Hematopoietic multipotent progenitor cell treated with erythropoietin and hydrocortisone succinate and interleukin-3 and kit ligand, for 17 days (in vitro differentiated cells): ENCODE results near the gene LRRC18.
A peak's percentile ranks its signal among the peaks of the same experiment; 100 is the strongest.

Experiments used
- DNase-seq: peaks from one replicate; pipeline ENCODE4 v3.0.0-alpha.2; 2015; ENCODE audit warnings: low spot score

LRRC18 gene

GRCh38 chr10:48939790-48940325 lies at the start of gene LRRC18:
TSS of gene LRRC18 (minus strand) at chr10:48939840. CDS start at chr10:48914155, 25,685 bp downstream.
- no peak for DNase-seq

DNA sequence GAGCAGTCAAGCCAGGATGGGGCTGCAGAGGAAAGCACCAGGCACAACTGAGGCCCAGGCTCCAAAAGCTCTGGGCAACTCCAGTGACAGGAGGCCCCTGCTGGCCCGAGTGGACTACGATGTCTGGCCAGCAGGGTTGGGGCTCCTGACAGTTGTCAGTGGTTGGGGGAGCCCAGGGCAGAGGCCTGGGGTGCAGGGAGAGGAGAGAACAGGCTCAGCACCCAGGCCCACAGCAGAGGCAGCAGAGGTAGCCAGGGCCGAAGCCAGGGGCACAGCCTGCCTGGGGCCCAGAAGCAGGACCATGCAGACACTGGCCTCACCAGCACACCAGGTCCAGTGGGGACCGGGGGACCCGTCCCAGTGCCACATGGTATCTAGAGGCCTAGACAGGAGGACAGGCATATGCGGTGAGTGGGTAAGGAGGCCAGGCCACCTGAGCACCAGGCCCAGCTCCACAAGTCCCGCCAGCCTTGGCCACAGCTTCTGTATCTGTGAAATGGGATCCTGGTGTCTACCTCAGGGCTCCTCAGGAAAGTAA lies 46.0 kb upstream of the LRRC18 start:
- DNase-seq, result no peak

- DNase-seq, result no peak
Measured at GRCh38 chr10:48983648-48984351, 44.2 kb upstream of the LRRC18 start.

GRCh38 chr10:48982584-48982983 lies 42.9 kb upstream of the LRRC18 start:
- DNase-seq, result no peak

DNA sequence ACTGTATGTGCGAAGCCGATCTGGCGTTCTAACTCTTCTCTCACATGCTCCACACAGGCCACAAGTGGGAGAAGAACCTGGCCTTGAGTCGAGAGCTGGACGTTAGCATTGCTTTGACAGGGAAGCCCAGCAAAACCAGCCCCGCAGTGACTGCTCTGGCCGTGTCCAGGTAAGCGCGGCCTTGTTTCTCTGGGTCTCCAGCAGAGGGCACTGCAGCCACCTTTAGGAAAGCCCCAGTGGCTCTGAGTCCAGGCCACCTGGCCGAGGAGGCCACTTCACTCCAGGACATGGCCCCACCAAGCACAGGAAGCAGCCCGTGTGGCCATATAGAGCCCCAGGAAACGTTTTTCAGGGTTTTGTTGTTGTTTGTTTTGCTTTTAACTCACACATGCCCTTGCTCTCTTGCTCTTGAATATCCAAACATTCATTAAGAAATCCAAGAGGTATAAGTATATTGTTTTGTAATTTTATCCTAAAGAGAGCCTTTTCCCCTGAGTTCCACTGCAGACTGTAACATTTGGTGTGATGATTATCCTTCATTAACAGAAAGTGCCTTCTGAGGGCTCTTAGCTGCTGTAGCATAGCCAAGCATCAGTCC lies 41.8 kb upstream of the LRRC18 start:
- DNase-seq, result peak; percentile 7

GRCh38 chr10:48978318-48978717 lies 38.7 kb upstream of the LRRC18 start:
- DNase-seq, result no peak

DNA sequence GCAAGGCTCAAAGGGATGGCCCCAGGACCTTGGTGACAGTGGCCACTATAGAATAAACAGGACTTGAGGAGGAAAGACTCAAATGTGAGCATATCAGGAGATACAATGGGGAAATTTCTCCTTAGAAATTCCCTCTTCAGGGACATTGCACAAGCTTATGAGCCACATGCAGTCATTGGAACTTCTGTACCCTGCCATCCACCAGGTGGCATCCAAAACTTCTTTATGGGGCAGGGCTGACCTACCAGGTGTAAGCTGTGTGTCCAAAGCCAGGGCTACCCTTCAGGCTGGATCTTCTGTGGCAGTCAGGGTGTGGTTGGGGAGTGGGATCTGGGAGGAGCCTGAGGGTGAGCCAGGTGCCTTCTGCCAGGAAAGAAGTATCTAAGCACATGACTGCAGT lies 36.6 kb upstream of the LRRC18 start:
- no peak for DNase-seq

GRCh38 chr10:48974510-48975156 lies 35.0 kb upstream of the LRRC18 start:
- no peak for DNase-seq

DNA sequence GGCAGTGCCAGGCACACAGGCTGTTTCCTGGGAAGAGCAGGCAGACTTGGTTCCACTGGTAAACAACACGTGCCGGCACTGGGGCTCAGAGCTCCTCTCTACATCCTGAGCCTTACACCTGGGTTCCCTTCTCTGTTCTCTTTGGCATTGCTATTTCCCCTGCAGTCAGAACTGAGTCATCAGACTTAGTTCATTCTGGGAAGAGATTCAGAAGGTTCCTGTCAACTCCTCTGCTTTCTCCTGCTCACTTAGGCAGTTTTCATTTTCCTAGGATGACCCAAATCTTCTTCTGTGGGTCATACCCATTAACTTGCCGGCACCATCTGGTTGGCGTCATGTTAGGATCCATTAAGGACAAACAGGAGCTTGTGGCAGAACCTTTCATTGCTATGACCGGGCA lies 33.4 kb upstream of the LRRC18 start:
- DNase-seq, result no peak

- no peak for DNase-seq
Measured at GRCh38 chr10:48970654-48971053, 31.0 kb upstream of the LRRC18 start.

- no peak for DNase-seq
Measured at GRCh38 chr10:48970046-48970445, 30.4 kb upstream of the LRRC18 start.

GRCh38 chr10:48968036-48968435 lies 28.4 kb upstream of the LRRC18 start:
- DNase-seq, result no peak

- no peak for DNase-seq
Measured at GRCh38 chr10:48965460-48965859, 25.8 kb upstream of the LRRC18 start.

DNA sequence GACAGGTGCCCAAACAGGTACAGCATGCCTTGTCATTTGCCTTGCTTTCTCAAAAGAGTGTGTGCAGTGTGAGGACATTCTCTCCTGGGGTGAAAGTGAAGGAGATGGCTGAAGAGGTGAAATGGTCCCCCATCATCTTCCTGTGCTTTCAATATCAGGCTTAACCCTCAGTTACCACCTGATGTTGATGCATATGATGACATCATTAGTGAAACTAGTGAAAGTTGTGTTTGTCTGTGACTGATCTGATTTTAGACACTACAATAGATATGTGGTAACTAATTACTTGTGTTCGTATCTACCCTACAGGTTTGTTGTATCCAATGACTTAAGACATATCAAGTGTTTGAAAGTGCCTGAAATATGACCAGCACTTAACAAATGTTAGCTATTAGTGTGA lies 24.4 kb upstream of the LRRC18 start:
- no peak for DNase-seq

DNA sequence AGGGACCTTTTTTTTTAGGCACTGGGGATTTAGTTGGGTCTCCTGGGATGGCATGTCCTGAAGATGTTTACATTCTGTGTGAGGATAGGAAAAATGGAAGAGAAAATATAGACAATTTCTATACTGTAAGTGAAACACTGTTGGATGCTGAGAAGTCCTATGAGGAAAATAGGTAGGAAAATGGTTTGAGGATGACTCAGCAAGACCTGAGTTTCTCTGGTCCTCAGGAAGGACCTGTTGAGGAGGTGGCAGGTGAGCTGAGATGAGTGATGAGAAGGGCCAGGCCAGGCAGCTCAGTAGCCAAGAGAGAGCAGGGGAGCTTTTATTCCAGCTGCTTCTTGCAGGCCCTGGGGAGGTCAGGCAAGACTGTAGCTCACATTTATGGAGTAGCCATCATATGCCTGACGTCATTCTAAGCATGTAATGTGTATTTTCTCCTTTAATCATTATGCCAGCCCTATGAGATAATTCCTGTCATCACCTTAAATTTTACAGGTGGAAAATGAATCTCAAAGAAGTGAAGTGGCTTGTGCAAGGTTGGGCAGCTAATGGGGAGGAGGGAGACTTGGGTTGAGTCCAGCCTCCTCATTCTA lies 19.1 kb upstream of the LRRC18 start:
- no peak for DNase-seq

DNA sequence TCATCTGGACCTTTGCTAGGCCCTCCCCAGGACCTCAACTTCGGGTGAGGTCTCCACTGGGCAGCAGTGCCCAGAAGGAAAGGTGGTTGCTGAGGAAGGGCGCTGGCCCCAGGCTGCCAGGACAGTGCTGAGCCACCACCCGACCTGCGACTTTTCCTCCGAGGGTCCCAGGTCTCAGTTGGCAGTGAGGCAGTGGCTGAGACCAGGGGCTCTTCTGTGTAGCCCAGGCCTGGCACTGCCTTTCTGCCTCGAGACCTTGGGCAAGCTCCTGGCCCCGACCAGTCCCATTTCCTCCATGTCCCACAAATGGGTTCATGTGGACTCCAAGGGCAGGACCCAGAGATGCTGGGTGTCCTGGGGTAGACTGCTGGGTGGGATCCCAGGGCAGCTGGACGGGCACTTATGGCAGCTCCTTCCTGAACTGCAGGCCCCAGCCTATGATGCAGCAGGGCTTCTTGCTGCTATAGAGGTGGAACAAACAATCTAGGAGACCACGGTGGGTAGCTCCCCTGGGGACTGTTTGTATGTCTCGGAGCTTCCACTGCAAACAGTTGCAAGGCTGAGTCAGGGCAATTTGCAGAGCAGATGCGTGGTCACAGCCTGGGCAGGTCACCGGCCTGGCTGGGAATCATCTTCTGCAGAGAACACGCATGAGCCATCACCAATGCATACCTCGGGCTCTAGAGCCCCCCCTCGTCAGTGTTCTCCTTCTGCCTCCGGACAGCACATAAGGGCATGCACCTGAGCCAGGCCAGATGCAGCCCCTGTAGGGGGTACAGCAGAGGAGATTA lies 17.9 kb upstream of the LRRC18 start:
- DNase-seq, result no peak

- DNase-seq, result no peak
Measured at GRCh38 chr10:48951707-48952106, 12.1 kb upstream of the LRRC18 start.

GRCh38 chr10:48948470-48949037 lies 8.9 kb upstream of the LRRC18 start:
- DNase-seq, result no peak

GRCh38 chr10:48947690-48948469 lies 8.2 kb upstream of the LRRC18 start:
- no peak for DNase-seq

GRCh38 chr10:48946891-48947500 lies 7.4 kb upstream of the LRRC18 start:
- DNase-seq, result no peak
